ENCODE measurements around the gene ADGRB3. TPM values are rescaled to one million over a fixed set of nuclear protein-coding genes. Genes with fewer than 3 reads are reported as not detected.

ADGRB3 gene
- total and polyA plus RNA-seq, 10 of the 15 experiments (the other 5 are each of a cell fraction or from before 2014, with no cell fraction given) = 0.03 to 0.06 TPM; not detected in 8

DNA sequence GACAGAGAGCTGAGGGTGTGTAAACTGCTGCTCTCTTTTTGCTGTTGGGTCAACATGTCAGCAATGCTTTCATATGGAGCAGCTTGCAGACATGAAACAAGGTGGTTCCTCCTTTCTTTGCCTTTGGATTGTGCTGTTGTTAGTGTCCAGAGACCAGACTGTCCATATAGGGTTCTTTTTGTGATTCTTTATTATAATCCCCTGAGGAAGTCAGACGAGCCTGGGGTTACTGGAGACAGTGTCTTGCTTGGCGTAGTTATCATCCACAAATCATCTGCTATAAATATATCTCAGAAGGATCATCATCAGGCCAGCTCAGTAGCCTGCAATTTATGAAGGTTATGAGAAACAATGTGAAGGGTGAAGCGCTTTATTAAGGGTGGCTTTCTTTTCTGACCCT, 2.3 kb upstream of the ADGRB3 start:
- in situ Hi-C loops (cut with MboI) = loop anchor here (10.0 to 25.0 kb wide), 2 partner anchors 332 to 1480 kb away; no protein-coding TSS in a partner anchor
- TF ChIP-seq KAT2A (conservative IDR thresholded peaks at IDR 0.05; ENCODE audit: control insufficient read depth, low read depth, low read length) = no peak
- no peak for TF ChIP-seq CEBPB (IDR thresholded peaks at IDR 0.05; ENCODE audit: borderline replicate concordance in 1 of 2, low read depth in 2 of 2, low read length in 2 of 2)
- TF ChIP-seq ZNF274 (IDR thresholded peaks at IDR 0.05; ENCODE audit: insufficient read depth, insufficient read length) = no peak
- TF ChIP-seq RELA (IDR thresholded peaks at IDR 0.05; ENCODE audit: borderline replicate concordance, partially characterized antibody) = no peak
- TF ChIP-seq HDGF (IDR thresholded peaks at IDR 0.05) = no peak
- TF ChIP-seq EGR1 (IDR thresholded peaks at IDR 0.05; ENCODE audit: borderline replicate concordance in 1 of 2, low read depth in 2 of 2, low read length in 2 of 2) = no peak
- TF ChIP-seq, protein P1, sequence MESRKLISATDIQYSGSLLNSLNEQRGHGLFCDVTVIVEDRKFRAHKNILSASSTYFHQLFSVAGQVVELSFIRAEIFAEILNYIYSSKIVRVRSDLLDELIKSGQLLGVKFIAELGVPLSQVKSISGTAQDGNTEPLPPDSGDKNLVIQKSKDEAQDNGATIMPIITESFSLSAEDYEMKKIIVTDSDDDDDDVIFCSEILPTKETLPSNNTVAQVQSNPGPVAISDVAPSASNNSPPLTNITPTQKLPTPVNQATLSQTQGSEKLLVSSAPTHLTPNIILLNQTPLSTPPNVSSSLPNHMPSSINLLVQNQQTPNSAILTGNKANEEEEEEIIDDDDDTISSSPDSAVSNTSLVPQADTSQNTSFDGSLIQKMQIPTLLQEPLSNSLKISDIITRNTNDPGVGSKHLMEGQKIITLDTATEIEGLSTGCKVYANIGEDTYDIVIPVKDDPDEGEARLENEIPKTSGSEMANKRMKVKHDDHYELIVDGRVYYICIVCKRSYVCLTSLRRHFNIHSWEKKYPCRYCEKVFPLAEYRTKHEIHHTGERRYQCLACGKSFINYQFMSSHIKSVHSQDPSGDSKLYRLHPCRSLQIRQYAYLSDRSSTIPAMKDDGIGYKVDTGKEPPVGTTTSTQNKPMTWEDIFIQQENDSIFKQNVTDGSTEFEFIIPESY (IDR thresholded peaks at IDR 0.05) = no peak
- no peak for TF ChIP-seq BMI1 (IDR thresholded peaks at IDR 0.05; ENCODE audit: borderline replicate concordance)
- no peak for TF ChIP-seq BCL11A (IDR thresholded peaks at IDR 0.05; ENCODE audit: low read depth, low read length)
- no peak for TF ChIP-seq NRF1 (conservative IDR thresholded peaks at IDR 0.05; ENCODE audit: low read depth, low read length)
- TF ChIP-seq RFX5 (IDR thresholded peaks at IDR 0.05; ENCODE audit: low read depth, low read length) = no peak
- no peak for TF ChIP-seq EP300 (IDR thresholded peaks at IDR 0.05; ENCODE audit: borderline replicate concordance in 1 of 2, control insufficient read depth in 1 of 2, low read depth in 2 of 2, low read length in 2 of 2)
- no peak for TF ChIP-seq FOS (IDR thresholded peaks at IDR 0.05; ENCODE audit: borderline replicate concordance, extremely low read depth, insufficient read length)
- no peak for TF ChIP-seq RBBP5 (conservative IDR thresholded peaks at IDR 0.05)
- TF ChIP-seq, protein P2, sequence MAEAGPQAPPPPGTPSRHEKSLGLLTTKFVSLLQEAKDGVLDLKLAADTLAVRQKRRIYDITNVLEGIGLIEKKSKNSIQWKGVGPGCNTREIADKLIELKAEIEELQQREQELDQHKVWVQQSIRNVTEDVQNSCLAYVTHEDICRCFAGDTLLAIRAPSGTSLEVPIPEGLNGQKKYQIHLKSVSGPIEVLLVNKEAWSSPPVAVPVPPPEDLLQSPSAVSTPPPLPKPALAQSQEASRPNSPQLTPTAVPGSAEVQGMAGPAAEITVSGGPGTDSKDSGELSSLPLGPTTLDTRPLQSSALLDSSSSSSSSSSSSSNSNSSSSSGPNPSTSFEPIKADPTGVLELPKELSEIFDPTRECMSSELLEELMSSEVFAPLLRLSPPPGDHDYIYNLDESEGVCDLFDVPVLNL (IDR thresholded peaks at IDR 0.05; ENCODE audit: low read depth, low read length) = no peak
- no peak for TF ChIP-seq STAT3 (IDR thresholded peaks at IDR 0.05; ENCODE audit: low read depth, low read length)
- TF ChIP-seq, protein P3, sequence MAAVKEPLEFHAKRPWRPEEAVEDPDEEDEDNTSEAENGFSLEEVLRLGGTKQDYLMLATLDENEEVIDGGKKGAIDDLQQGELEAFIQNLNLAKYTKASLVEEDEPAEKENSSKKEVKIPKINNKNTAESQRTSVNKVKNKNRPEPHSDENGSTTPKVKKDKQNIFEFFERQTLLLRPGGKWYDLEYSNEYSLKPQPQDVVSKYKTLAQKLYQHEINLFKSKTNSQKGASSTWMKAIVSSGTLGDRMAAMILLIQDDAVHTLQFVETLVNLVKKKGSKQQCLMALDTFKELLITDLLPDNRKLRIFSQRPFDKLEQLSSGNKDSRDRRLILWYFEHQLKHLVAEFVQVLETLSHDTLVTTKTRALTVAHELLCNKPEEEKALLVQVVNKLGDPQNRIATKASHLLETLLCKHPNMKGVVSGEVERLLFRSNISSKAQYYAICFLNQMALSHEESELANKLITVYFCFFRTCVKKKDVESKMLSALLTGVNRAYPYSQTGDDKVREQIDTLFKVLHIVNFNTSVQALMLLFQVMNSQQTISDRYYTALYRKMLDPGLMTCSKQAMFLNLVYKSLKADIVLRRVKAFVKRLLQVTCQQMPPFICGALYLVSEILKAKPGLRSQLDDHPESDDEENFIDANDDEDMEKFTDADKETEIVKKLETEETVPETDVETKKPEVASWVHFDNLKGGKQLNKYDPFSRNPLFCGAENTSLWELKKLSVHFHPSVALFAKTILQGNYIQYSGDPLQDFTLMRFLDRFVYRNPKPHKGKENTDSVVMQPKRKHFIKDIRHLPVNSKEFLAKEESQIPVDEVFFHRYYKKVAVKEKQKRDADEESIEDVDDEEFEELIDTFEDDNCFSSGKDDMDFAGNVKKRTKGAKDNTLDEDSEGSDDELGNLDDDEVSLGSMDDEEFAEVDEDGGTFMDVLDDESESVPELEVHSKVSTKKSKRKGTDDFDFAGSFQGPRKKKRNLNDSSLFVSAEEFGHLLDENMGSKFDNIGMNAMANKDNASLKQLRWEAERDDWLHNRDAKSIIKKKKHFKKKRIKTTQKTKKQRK (IDR thresholded peaks at IDR 0.05; ENCODE audit: low read depth, low read length) = no peak
- TF ChIP-seq, protein P4, sequence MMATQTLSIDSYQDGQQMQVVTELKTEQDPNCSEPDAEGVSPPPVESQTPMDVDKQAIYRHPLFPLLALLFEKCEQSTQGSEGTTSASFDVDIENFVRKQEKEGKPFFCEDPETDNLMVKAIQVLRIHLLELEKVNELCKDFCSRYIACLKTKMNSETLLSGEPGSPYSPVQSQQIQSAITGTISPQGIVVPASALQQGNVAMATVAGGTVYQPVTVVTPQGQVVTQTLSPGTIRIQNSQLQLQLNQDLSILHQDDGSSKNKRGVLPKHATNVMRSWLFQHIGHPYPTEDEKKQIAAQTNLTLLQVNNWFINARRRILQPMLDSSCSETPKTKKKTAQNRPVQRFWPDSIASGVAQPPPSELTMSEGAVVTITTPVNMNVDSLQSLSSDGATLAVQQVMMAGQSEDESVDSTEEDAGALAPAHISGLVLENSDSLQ (IDR thresholded peaks at IDR 0.05) = no peak

More for the DNA sequence above, 2.3 kb upstream of the ADGRB3 start:
- intact Hi-C loops (cut with micrococcal nuclease; ENCODE audit: unreplicated experiment) = no loop called here
- POLR2A ChIA-PET = no interaction called here
- no peaks in the 10 kb centered on the region for H3K36me3 ChIP-seq (ENCODE audit: control insufficient read depth in 2 of 2, insufficient read depth in 2 of 2, low read length in 1 of 2)
- SMC1A ChIA-PET (ENCODE audit: uncharacterized antibody, unreplicated experiment) = no interaction called here
- RAD21 ChIA-PET (ENCODE audit: unreplicated experiment) = no interaction called here
- H3K9me3 ChIP-seq (replicated peaks; ENCODE audit: control insufficient read depth, insufficient read depth, low read length) = no peaks in the 10 kb centered on the region
- H4K20me1 ChIP-seq (ENCODE audit: control insufficient read depth, insufficient read depth) = no peaks in the 10 kb centered on the region
- no peak overlapping the region for H2AFZ ChIP-seq (ENCODE audit: control insufficient read depth, low read depth, low read length)
- H3K27me3 ChIP-seq (replicated peaks in 1 of 2; ENCODE audit: control insufficient read depth in 2 of 2, insufficient read depth in 2 of 2, low read length in 1 of 2) = peaks cover 1 to 16% of the 10 kb centered on the region in 2 experiments
- no peak overlapping the region for H3K9ac ChIP-seq (ENCODE audit: control insufficient read depth, insufficient read depth, low read length)
- FAIRE-seq (no peak), DNase-seq (ENCODE audit: low read depth, low spot score) (no peak), ATAC-seq (no peak)
- BruUV-seq (replicated peaks) = no TSS peak
- no peaks in the 10 kb centered on the region for H3K4me1 ChIP-seq (ENCODE audit: control insufficient read depth, insufficient read depth, low read length)
- no peaks in the 10 kb centered on the region for H3K79me2 ChIP-seq (ENCODE audit: control insufficient read depth, insufficient read depth, low read length)
- H3K4me3 ChIP-seq = no peak overlapping the region
- WGBS (ENCODE audit: insufficient coverage, insufficient replicate concordance, low lambda C conversion rate, missing lambda C conversion rate) = 33% methylated on average over 3 of the region's 3 CpGs
- no peak overlapping the region for H3K27ac ChIP-seq (ENCODE audit: control insufficient read depth, insufficient read depth)
- CTCF ChIA-PET = interaction anchor here (0.7 kb wide), 1 partner anchor 147 kb away, joined by 4 read pairs; no protein-coding TSS in a partner anchor
- no peak overlapping the region for H3K4me2 ChIP-seq (ENCODE audit: control insufficient read depth, insufficient read depth)
